Duodenal mucosa (tissue), 2 donors: ENCODE data around the gene CCSAP.
"Not testable (repeated sequence)": the region's sequence is repeated elsewhere in the genome, so short reads cannot be mapped to it uniquely, and the experiment has no call there.

Experiments
- H3K27ac ChIP-seq: one replicate; pipeline ENCODE4 v1.7.0; 2013; ENCODE audit warnings: low read depth, low read length
- H3K27me3 ChIP-seq, 2 donors: one replicate each; pipeline ENCODE4 v1.7.0; 2013; ENCODE audit warnings: low read length in 2 of 2, control low read depth in 1 of 2; ENCODE audit not compliant: insufficient read depth in 2 of 2, control insufficient read depth in 1 of 2
- H3K36me3 ChIP-seq, 2 donors: one replicate each; pipeline ENCODE4 v1.7.0; 2013; ENCODE audit warnings: low read length in 2 of 2, control low read depth in 1 of 2; ENCODE audit not compliant: insufficient read depth in 2 of 2, control insufficient read depth in 1 of 2
- H3K4me1 ChIP-seq, 2 donors: one replicate each; pipeline ENCODE4 v1.7.0; 2013; ENCODE audit warnings: low read length in 2 of 2, control low read depth in 1 of 2; ENCODE audit not compliant: insufficient read depth in 2 of 2, control insufficient read depth in 1 of 2
- H3K4me3 ChIP-seq, 2 donors: one replicate each; pipeline ENCODE4 v1.7.0; 2013; ENCODE audit warnings: low read length in 2 of 2, low read depth in 1 of 2
- H3K9ac ChIP-seq, 2 donors: one replicate each; pipeline ENCODE4 v1.7.0; 2013; ENCODE audit warnings: low read length in 2 of 2, low read depth in 1 of 2
- H3K9me3 ChIP-seq, 2 donors: one replicate each; pipeline ENCODE4 v1.7.0; 2013; ENCODE audit warnings: low read length in 2 of 2, control low read depth in 1 of 2; ENCODE audit not compliant: control insufficient read depth in 1 of 2

CCSAP gene

DNA sequence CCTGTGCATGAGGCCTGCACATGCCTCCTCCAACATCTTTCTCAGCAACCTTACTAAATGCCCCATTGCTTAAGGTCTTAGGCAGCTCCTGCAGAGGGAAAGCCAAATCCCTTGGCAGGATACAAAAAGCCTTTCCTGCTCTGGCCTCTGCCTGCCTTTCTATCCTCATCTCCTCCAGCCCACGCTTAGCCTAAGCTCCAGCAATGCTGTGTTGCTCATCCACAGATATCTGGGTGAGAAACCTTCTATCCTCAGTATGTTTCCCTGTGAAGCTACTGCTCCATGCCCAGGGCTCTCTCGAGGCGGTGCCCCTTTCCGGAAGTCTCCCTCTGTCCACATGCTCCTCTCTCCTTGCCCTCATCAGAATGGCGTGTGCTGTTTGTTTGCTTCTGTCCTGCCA is 37.0 kb upstream of the CCSAP start:
- Histone ChIP-seq H3K4me1 (no peaks in the 10 kb centered on the region), H3K9ac (no peak overlapping the region), H3K9me3 (no peaks in the 10 kb centered on the region), H3K4me3 (no peak overlapping the region), H3K27me3 (no peaks in the 10 kb centered on the region), H3K27ac (no peak overlapping the region), H3K36me3 (no peaks in the 10 kb centered on the region)

DNA sequence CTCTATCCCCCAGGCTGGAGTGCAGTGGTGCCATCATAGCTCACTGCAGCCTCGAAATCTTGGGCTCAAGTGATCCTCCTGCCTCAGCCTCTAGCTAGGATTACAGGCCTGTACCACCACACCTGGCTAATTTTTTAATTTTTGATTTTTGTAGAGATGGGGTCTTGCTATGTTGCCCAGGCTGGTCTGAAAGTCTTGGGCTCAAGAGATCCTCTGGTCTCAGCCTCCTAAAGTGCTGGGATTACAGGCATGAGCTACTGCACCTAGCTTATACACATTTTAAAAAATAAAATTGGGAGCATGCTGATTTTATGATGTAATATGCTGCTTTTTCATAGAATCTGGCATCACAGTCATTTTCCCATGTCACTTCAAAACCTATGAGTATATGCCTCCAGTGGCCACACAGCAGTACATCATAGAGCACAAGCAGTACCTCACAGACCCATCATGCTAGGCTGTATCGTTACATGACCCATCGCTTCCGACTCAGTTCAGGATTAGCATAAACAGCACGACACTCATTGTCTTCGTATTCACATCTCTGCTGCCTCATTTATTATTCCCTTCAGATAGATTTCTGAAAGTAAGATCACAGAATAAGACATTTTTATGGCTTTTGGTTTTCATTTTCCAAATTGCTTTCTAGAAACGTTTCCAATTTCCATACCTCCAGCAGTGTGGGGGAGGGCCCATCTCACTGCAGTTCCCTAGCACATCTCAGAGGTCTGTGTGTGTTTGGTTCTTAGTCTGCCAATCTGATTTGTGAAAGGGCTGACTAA is 35.9 kb upstream of the CCSAP start:
- Histone ChIP-seq H3K36me3 (no peaks in the 10 kb centered on the region), H3K9ac (no peak overlapping the region), H3K4me1 (no peaks in the 10 kb centered on the region), H3K27ac (no peak overlapping the region), H3K4me3 (no peak overlapping the region), H3K27me3 (no peaks in the 10 kb centered on the region), H3K9me3 (no peaks in the 10 kb centered on the region)

DNA sequence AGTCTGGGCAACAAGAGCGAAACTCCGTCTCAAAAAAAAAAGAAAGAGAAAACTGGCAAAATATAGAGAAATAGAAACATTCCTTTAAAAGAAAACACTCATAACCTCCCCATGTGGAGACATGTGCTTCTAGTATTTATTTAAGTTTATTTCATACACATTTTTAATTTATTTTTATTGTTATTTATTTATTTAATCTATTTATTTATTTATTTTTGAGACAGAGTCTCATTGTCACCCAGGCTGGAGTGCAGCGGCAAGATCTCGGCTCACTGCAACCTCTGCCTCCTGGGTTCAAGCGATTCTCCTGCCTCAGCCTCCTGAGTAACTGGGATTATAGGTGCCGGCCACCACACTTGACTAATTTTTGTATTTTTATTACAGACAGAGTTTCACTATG is 35.2 kb upstream of the CCSAP start:
- not testable (repeated sequence) for H3K9me3 ChIP-seq, H3K4me3 ChIP-seq

DNA sequence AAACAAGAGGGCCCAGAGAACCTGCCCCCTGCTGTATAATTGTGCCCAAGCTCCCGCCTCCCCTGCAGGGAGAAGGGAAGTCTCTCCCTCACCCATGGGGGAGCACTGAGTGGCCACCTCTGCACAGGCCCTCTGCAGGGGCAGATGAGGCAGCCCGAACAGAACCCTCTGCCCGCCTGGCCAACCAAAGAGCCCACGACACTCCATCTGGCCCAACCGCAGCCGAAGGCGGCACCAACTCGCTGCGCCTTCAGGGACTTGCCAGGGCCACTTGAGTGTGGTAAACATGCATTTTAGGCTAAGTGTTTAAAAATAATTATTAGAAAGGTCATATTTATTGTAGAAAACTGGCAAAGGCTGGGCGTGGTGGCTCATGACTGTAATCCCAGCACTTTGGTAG is 34.6 kb upstream of the CCSAP start:
- Histone ChIP-seq H3K9me3 (no peaks in the 10 kb centered on the region), H3K27ac (no peak overlapping the region), H3K4me1 (no peaks in the 10 kb centered on the region), H3K36me3 (no peaks in the 10 kb centered on the region), H3K4me3 (no peak overlapping the region), H3K27me3 (no peaks in the 10 kb centered on the region), H3K9ac (no peak overlapping the region)

More for the DNA sequence above, 35.2 kb upstream of the CCSAP start:
- not testable (repeated sequence) for H3K27ac ChIP-seq, H3K36me3 ChIP-seq, H3K9ac ChIP-seq, H3K4me1 ChIP-seq, H3K27me3 ChIP-seq

DNA sequence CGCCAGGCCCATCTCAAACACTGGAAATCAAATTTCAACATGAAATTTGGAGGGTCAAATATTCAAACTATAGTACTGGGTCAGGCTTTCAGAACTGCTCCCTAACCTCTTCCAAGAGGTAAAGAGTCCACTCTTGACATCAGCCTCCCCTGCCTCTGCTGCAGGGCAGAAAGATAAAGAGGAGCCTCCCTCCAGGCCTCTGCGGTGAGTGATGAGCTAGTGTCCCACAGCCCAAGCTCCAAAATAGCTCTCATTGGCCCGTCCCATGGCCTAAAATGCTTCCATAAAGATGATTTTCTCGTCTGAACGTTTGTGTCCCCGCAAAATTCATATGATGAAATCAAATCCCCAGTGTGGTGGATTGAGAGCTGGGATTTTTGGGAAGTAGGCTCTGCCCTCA is 33.7 kb upstream of the CCSAP start:
- Histone ChIP-seq H3K27ac (no peak overlapping the region), H3K4me1 (no peaks in the 10 kb centered on the region), H3K27me3 (no peaks in the 10 kb centered on the region), H3K9me3 (no peaks in the 10 kb centered on the region), H3K36me3 (no peaks in the 10 kb centered on the region), H3K9ac (no peak overlapping the region), H3K4me3 (no peak overlapping the region)

DNA sequence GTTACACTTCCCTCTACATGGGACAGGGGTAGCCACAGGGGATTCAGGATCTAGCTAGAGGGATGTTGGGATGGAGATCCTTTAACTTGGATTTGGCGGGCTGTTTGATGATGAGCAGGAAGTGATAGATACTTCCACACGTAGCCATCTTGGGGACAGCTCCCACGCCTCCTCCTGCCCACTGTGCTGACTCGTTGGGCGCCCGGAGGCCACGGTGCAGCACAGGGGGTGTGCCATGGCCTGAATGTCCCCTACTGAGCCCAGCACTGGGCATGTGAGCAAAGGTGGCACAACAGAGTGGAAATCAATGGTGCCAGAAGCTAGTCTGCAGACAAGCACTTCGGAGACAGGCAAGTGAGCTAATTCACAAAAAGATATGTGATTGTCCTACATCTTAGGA is 31.6 kb upstream of the CCSAP start:
- Histone ChIP-seq H3K27ac (no peak overlapping the region), H3K27me3 (peaks cover 0 to 7% of the 10 kb centered on the region in 2 donors), H3K9me3 (no peaks in the 10 kb centered on the region), H3K4me1 (no peaks in the 10 kb centered on the region), H3K36me3 (no peaks in the 10 kb centered on the region), H3K4me3 (no peak overlapping the region), H3K9ac (no peak overlapping the region)

DNA sequence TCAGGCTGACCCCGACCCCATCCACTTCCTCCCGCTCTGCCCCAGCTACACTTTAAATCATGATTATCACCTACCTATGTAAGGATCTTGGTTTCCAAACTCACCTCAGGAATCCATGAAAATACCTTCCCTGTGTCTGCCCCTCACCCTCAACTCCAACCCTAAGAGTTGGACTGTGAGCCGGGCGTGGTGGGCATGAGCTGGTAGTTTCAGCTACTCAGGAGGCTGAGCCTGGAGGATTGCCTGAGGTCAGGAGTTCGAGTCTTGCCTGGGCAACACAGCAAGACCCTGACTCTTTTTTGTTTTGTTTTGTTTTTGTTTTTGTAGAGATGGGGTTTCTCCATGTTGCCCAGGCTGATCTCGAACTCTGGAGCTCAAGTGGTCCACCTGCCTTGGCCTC is 30.5 kb upstream of the CCSAP start:
- no peaks in the 10 kb centered on the region for H3K36me3 ChIP-seq
- H3K4me1 ChIP-seq = no peaks in the 10 kb centered on the region
- H3K9ac ChIP-seq = no peak overlapping the region

DNA sequence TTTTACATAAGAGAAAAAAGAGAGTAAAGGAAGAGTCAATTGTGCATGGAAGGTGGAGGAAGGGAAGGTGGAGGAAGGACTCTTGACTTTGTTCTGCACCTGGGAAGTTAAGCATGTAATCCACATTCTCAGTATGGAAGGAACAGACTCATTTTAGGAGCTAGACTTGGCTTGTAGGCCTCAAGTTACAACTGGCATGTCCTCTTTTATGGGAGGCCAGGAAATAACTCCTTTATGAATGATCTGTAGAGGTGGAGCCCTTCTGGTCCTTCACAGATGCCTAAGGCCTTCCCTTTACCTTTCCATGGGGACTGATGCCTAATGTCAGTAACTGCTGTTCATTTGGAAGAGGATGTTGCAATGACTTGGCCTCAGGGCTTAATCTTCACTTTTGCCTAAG is 29.4 kb upstream of the CCSAP start:
- no peak overlapping the region for H3K9ac ChIP-seq
- no peaks in the 10 kb centered on the region for H3K9me3 ChIP-seq
- H3K27ac ChIP-seq = no peak overlapping the region
- H3K27me3 ChIP-seq = peaks cover 0 to 7% of the 10 kb centered on the region in 2 donors
- H3K4me1 ChIP-seq = no peaks in the 10 kb centered on the region
- H3K4me3 ChIP-seq = no peak overlapping the region
- no peaks in the 10 kb centered on the region for H3K36me3 ChIP-seq

More for the DNA sequence above, 30.5 kb upstream of the CCSAP start:
- Histone ChIP-seq H3K9me3 (no peaks in the 10 kb centered on the region), H3K27ac (no peak overlapping the region), H3K4me3 (no peak overlapping the region), H3K27me3 (peaks cover 0 to 7% of the 10 kb centered on the region in 2 donors)

DNA sequence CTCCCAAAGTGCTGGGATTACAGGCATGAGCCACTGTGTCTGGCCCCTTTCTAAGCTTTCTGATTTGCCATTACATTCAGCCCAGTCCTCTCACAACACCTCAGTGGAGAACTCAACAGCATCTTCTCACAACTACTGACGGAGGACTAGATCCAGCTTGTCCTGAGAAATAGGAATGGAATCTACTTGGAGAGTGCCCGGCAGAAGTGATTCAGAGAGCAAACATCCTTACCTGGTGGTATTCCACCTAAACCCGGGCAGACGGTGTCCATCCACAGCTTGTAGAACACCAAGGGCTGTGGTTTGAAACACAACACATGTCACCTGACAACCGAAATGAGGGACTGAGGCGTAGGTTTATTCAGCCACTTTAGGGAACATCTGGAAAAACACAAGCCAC is 28.8 kb upstream of the CCSAP start:
- no peak overlapping the region for H3K9ac ChIP-seq
- H3K9me3 ChIP-seq = no peaks in the 10 kb centered on the region
- H3K27ac ChIP-seq = no peak overlapping the region
- no peak overlapping the region for H3K4me3 ChIP-seq
- peaks cover 0 to 7% of the 10 kb centered on the region in 2 donors for H3K27me3 ChIP-seq
- H3K4me1 ChIP-seq = no peaks in the 10 kb centered on the region
- H3K36me3 ChIP-seq = no peaks in the 10 kb centered on the region

DNA sequence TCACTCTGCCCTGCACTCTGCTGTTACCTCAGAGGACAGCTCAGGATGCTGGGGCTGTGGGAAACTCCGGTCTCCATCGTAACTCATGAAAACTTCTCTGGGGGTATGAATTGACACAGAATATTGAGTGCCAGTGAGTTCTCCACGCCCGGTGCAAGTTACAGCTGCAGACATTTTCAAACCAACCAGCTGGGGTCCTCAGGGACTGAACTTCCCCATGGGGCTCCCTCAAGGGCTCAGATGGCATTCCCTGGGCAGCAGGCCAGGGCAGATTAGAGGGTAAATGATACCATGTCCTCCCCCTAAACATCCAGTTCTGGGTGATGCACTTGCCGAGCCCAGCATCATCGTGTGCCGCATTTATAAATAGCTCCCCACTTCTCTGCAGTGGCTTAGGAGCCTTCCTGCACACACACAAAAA is 27.8 kb upstream of the CCSAP start:
- no peaks in the 10 kb centered on the region for H3K36me3 ChIP-seq
- no peaks in the 10 kb centered on the region for H3K9me3 ChIP-seq
- H3K4me1 ChIP-seq = no peaks in the 10 kb centered on the region
- H3K27ac ChIP-seq = no peak overlapping the region
- no peak overlapping the region for H3K4me3 ChIP-seq
- peaks cover 0 to 7% of the 10 kb centered on the region in 2 donors for H3K27me3 ChIP-seq
- no peak overlapping the region for H3K9ac ChIP-seq
